Endothelial cell of umbilical vein (primary cell): ENCODE data around the gene FA2H. TPM values are rescaled to one million over a fixed set of nuclear protein-coding genes. Genes with fewer than 3 reads are reported as not detected.
"Not testable (repeated sequence)": the region's sequence is repeated elsewhere in the genome, so short reads cannot be mapped to it uniquely, and the experiment has no call there.

ENCODE experiments used
- BruUV-seq: library from RNA; stranded (reverse); fragments of 400-500 nt; replicated peaks from 2 replicates; lab custom pipeline; 2021; lab: Mats Ljungman, UMichigan
- CTCF ChIA-PET: fragments of 300-600, 350-600 bp; sonication (Branson Sonifier 250); formaldehyde crosslinking; loops from one replicate; lab custom pipeline; 2021; ENCODE audit warnings: antibody characterized with exemption, inconsistent platforms; lab: Charles Lee
- POLR2A ChIA-PET: fragments of 300-600, 350-600 bp; sonication (Branson Sonifier 250); formaldehyde crosslinking; loops from one replicate; lab custom pipeline; 2021; ENCODE audit warnings: antibody characterized with exemption, inconsistent platforms; lab: Charles Lee
- DNase-seq: peaks from one replicate; pipeline ENCODE4 v3.0.0-alpha.2; 2011; ENCODE audit warnings: low read depth, low spot score
- FAIRE-seq: peaks from 2 replicates; lab custom pipeline; 2011; peaks lifted over from hg19 to GRCh38; lab: Jason Lieb, UNC
- H2AFZ ChIP-seq: 2 replicates; pipeline ENCODE4 v1.6.0; 2012; ENCODE audit warnings: low read depth, low read length, control low read depth, inconsistent platforms
- H3K27ac ChIP-seq: 2 replicates; pipeline ENCODE4 v1.5.1; 2011; ENCODE audit warnings: low read depth, mild to moderate bottlenecking, control low read depth, low read length, moderate library complexity; ENCODE audit not compliant: insufficient read depth
- H3K27me3 ChIP-seq, 2 experiments: 2 replicates each; pipeline versions ENCODE4 v1.6.0 to v1.6.1; 2011; ENCODE audit warnings: low read length in 2 of 2, mixed read lengths in 1 of 2; ENCODE audit not compliant: control insufficient read depth in 2 of 2, insufficient read depth in 2 of 2
- H3K36me3 ChIP-seq, 2 experiments: 2 replicates in 1 of 2; 3 replicates in 1 of 2; pipeline ENCODE4 v1.5.1; 2011; ENCODE audit warnings: low read length in 2 of 2, mild to moderate bottlenecking in 1 of 2, moderate library complexity in 1 of 2; ENCODE audit not compliant: control insufficient read depth in 2 of 2, insufficient read depth in 2 of 2; ENCODE audit errors: extremely low read depth in 1 of 2
- H3K4me1 ChIP-seq: 3 replicates; pipeline ENCODE4 v1.5.1; 2011; ENCODE audit warnings: mild to moderate bottlenecking, low read length; ENCODE audit not compliant: control insufficient read depth, insufficient read depth; ENCODE audit errors: extremely low read depth
- H3K4me2 ChIP-seq: 2 replicates; pipeline ENCODE4 v1.6.1; 2011; ENCODE audit warnings: low read length, control low read depth, mixed read lengths; ENCODE audit not compliant: insufficient read depth
- H3K4me3 ChIP-seq, 3 experiments: fragments of 200-600 bp in 1 of 3; sonication (generic), shearing (Covaris generic) in 1 of 3; replicated peaks in 1 of 3; 2 replicates each; pipeline ENCODE4 v1.5.1; 2011 to 2016; ENCODE audit warnings: control low read depth in 3 of 3, low read length in 3 of 3, mild to moderate bottlenecking in 2 of 3, inconsistent platforms in 1 of 3, low read depth in 1 of 3, moderate library complexity in 1 of 3; ENCODE audit not compliant: insufficient read depth in 1 of 3
- H3K79me2 ChIP-seq: 2 replicates; pipeline ENCODE4 v1.6.0; 2012; ENCODE audit warnings: low read length, inconsistent platforms; ENCODE audit not compliant: control insufficient read depth, insufficient read depth
- H3K9ac ChIP-seq: replicated peaks from 2 replicates; pipeline ENCODE3; 2011; ENCODE audit warnings: low read length, control low read depth; ENCODE audit not compliant: insufficient read depth; ENCODE audit errors: extremely low read depth
- H3K9me1 ChIP-seq: replicated peaks from 3 replicates; pipeline ENCODE4 v1.6.0; 2011; ENCODE audit warnings: mild to moderate bottlenecking, low read length; ENCODE audit not compliant: control insufficient read depth, insufficient read depth; ENCODE audit errors: extremely low read depth
- H3K9me3 ChIP-seq: replicated peaks from 2 replicates; pipeline ENCODE4 v1.5.1; 2012; ENCODE audit warnings: low read length, inconsistent platforms; ENCODE audit not compliant: control insufficient read depth, insufficient read depth
- H4K20me1 ChIP-seq: replicated peaks from 2 replicates; pipeline ENCODE3; 2011; ENCODE audit warnings: mild to moderate bottlenecking, low read length; ENCODE audit not compliant: control insufficient read depth, insufficient read depth; ENCODE audit errors: extremely low read depth
- CTCF ChIP-seq, 2 donors: IDR thresholded peaks; 1 replicate in 1 of 2; 2 replicates in 1 of 2; pipeline ENCODE4 v1.5.1; 2011; ENCODE audit warnings: low read length in 2 of 2, mild to moderate bottlenecking in 2 of 2, moderate library complexity in 2 of 2, control low read depth in 1 of 2, inconsistent platforms in 1 of 2, low read depth in 1 of 2; ENCODE audit not compliant: insufficient read depth in 1 of 2; ENCODE audit errors: extremely low read depth in 1 of 2
- EZH2 ChIP-seq: IDR thresholded peaks from 2 replicates; pipeline ENCODE4 v1.6.1; 2012; ENCODE audit warnings: borderline replicate concordance, low read depth, mild to moderate bottlenecking, moderate library complexity, low read length, inconsistent platforms; ENCODE audit not compliant: severe bottlenecking
- FOS ChIP-seq: IDR thresholded peaks from 2 replicates; pipeline ENCODE4 v1.6.1; 2011; ENCODE audit warnings: mild to moderate bottlenecking, low read length, moderate library complexity, borderline replicate concordance; ENCODE audit not compliant: insufficient read depth
- GATA2 ChIP-seq: IDR thresholded peaks from 2 replicates; pipeline ENCODE4 v1.7.0; 2011; ENCODE audit warnings: low read depth, mild to moderate bottlenecking, moderate library complexity, mixed read lengths, low read length; ENCODE audit not compliant: insufficient read length, insufficient read depth
- JUN ChIP-seq: IDR thresholded peaks from 2 replicates; pipeline ENCODE4 v1.6.1; 2011; ENCODE audit warnings: borderline replicate concordance, low read depth; ENCODE audit not compliant: insufficient read length, insufficient read depth
- MAX ChIP-seq: IDR thresholded peaks from 2 replicates; pipeline ENCODE4 v1.6.1; 2011; ENCODE audit not compliant: insufficient read depth, insufficient read length
- MYC ChIP-seq: IDR thresholded peaks from one replicate; pipeline ENCODE4 v1.6.1; 2011; ENCODE audit warnings: mild to moderate bottlenecking, low read depth, low read length
- POLR2A ChIP-seq: IDR thresholded peaks from 2 replicates; pipeline ENCODE4 v1.6.1; 2012; ENCODE audit warnings: low read depth, mild to moderate bottlenecking, control low read depth, low read length
- POLR2AphosphoS5 ChIP-seq: IDR thresholded peaks from 2 replicates; pipeline ENCODE4 v1.6.1; 2012; ENCODE audit warnings: low read depth, mild to moderate bottlenecking, control low read depth, low read length, moderate library complexity; ENCODE audit not compliant: insufficient read depth
- dilution Hi-C: fragments of 300-500 bp; cut with MboI; formaldehyde crosslinking; loops from one replicate; pipeline ENCODE4 v1.15.0; 2019; ENCODE audit warnings: low sequenced_read_pairs; ENCODE audit not compliant: extremely low pct_ligation_motif_present
- intact Hi-C: fragments of 100-400 bp; cut with micrococcal nuclease; formaldehyde crosslinking; loops from one replicate; pipeline ENCODE4 v1.10.0; 2022
- polyA plus RNA-seq, 4 experiments: library from polyadenylated mRNA; depleted of rRNA in 3 of 4; stranded (reverse) in 3 of 4; unstranded in 1 of 4; fragments of >200 nt; gene quantifications; 2 replicates each; pipeline versions ENCODE4 v1.2.1 to v1.2.3, GENCODE V29; 2011 to 2012; ENCODE audit warnings: missing spikeins in 1 of 4
- total RNA-seq: library from RNA; stranded (reverse); gene quantifications from 2 replicates; pipeline ENCODE4 v1.2.3, GENCODE V29; 2021

The FA2H gene
- total and polyA plus RNA-seq, 2 donors (not counting 3 experiments of a cell fraction or from before 2014, with no cell fraction given) = not detected

- no peaks in the 10 kb centered on the region for H3K9me1 ChIP-seq
- ChIA-PET POLR2A (no interaction called here), CTCF (interaction anchor here (1.2 kb wide), 1 partner anchor 71 kb away, joined by 3 read pairs; no protein-coding TSS in a partner anchor)
- no peak overlapping the region for H3K27ac ChIP-seq
- no peak overlapping the region for H3K9ac ChIP-seq
- no peak overlapping the region for H2AFZ ChIP-seq
- H3K4me1 ChIP-seq = no peaks in the 10 kb centered on the region
- FAIRE-seq (no peak), DNase-seq (no peak)
- no peak overlapping the region for H3K4me3 ChIP-seq
- dilution Hi-C loops = no loop called here
- no peaks in the 10 kb centered on the region for H3K9me3 ChIP-seq
- TF ChIP-seq JUN = no peak
- TF ChIP-seq POLR2A = no peak
- TF ChIP-seq FOS = no peak
- no peak for TF ChIP-seq MAX
- no peak for TF ChIP-seq CTCF (IDR thresholded peaks at IDR 0.05; ENCODE audit: extremely low read depth in 1 of 2, insufficient read depth in 1 of 2, low read depth in 1 of 2, low read length in 2 of 2)
- no peak for TF ChIP-seq MYC
- no peak for TF ChIP-seq POLR2AphosphoS5
- TF ChIP-seq EZH2 = no peak
- no peak for TF ChIP-seq GATA2
- intact Hi-C loops = no loop called here
- no peaks in the 10 kb centered on the region for H3K79me2 ChIP-seq
- no TSS peak for BruUV-seq
- peaks cover 10 to 17% of the 10 kb centered on the region in 2 experiments for H3K27me3 ChIP-seq
- no peak overlapping the region for H3K4me2 ChIP-seq
- H3K36me3 ChIP-seq = no peaks in the 10 kb centered on the region
- H4K20me1 ChIP-seq = no peaks in the 10 kb centered on the region
Measured at GRCh38 chr16:74792225-74792624, 17.6 kb upstream of the FA2H start.

GRCh38 chr16:74791749-74792148, 17.1 kb upstream of the FA2H start:
- CTCF ChIA-PET, H3K4me1 ChIP-seq, H3K27ac ChIP-seq, BruUV-seq, H4K20me1 ChIP-seq, H3K4me2 ChIP-seq, intact Hi-C loops, DNase-seq, H3K79me2 ChIP-seq, H3K36me3 ChIP-seq, H3K9ac ChIP-seq, H3K4me3 ChIP-seq, POLR2A ChIA-PET, dilution Hi-C loops, H3K9me1 ChIP-seq, H3K9me3 ChIP-seq, FAIRE-seq, H2AFZ ChIP-seq: not testable (repeated sequence)
- peaks cover 10 to 16% of the 10 kb centered on the region in 2 experiments for H3K27me3 ChIP-seq
